K562 (cell line): ENCODE measurements around the gene NR3C1. TPM values are rescaled to one million over a fixed set of nuclear protein-coding genes. Genes with fewer than 3 reads are reported as not detected.

Experiments
- NCOA2 ChIP-seq, 2 experiments: fragments of 450-650 bp; IDR thresholded peaks; 2 replicates each; pipeline ENCODE4 v1.6.1; 2018; ENCODE audit warnings: mild to moderate bottlenecking in 2 of 2, moderate library complexity in 1 of 2; ENCODE audit not compliant: partially characterized antibody in 2 of 2
- PHTF2 ChIP-seq: fragments of 250-450 bp; sonication (Bioruptor Pico); IDR thresholded peaks from 2 replicates; pipeline ENCODE4 v1.5.0; 2021; ENCODE audit warnings: mild to moderate bottlenecking
- TOE1 ChIP-seq, 2 experiments: fragments of 450-650 bp in 1 of 2; sonication (generic) in 1 of 2; formaldehyde crosslinking in 1 of 2; IDR thresholded peaks; 2 replicates each; pipeline versions ENCODE4 v1.7.1 to v1.8.0; 2016 to 2022; ENCODE audit warnings: borderline replicate concordance in 2 of 2, mild to moderate bottlenecking in 2 of 2, antibody characterized with exemption in 1 of 2, inconsistent platforms in 1 of 2, low read depth in 1 of 2, missing genetic modification reagents in 1 of 2, moderate library complexity in 1 of 2
- U2AF1 ChIP-seq: fragments of 200-400 bp; formaldehyde crosslinking; optimal IDR thresholded peaks from 2 replicates; pipeline ENCODE3; 2017; ENCODE audit warnings: mild to moderate bottlenecking, low read depth, low read length, moderate library complexity
- polyA plus RNA-seq, 8 experiments: library from polyadenylated mRNA; depleted of rRNA in 4 of 8; stranded (reverse) in 5 of 8; unstranded in 3 of 8; fragments of >200 nt; fragmentation: Nextera tagmentation in 2 of 8; fragmentation: Illumina TruSeq in 1 of 8; extraction: Ambion mirVana in 2 of 8; extraction: Trizol in 1 of 8; gene quantifications; 2 replicates each; pipeline versions ENCODE4 v1.2.1 to v1.2.3, GENCODE V29; 2011 to 2014; ENCODE audit warnings: inconsistent platforms in 1 of 8, missing spikeins in 1 of 8
- total RNA-seq, 7 experiments: library from RNA; depleted of rRNA in 6 of 7; stranded (reverse); fragments of >200 nt in 6 of 7; fragmentation: Illumina TruSeq in 2 of 7; extraction: Trizol in 2 of 7; gene quantifications; 2 replicates each; pipeline versions ENCODE4 v1.2.1 to v1.2.3, GENCODE V29; 2011 to 2021; ENCODE audit warnings: low replicate concordance in 1 of 7
- TF ChIP-seq, protein P1 (sequence below): fragments of 450-650 bp; IDR thresholded peaks from 2 replicates; pipeline ENCODE4 v1.6.1; 2016; ENCODE audit warnings: mild to moderate bottlenecking, moderate library complexity
- TF ChIP-seq, protein P2 (sequence below): IDR thresholded peaks from 2 replicates; pipeline ENCODE4 v1.6.1; 2011; ENCODE audit warnings: borderline replicate concordance, low read depth, mild to moderate bottlenecking, moderate library complexity, low read length; ENCODE audit not compliant: insufficient read depth, poor library complexity, severe bottlenecking
- TF ChIP-seq, protein P3 (sequence below), 2 experiments: IDR thresholded peaks in 1 of 2; conservative IDR thresholded peaks in 1 of 2; 2 replicates each; pipeline ENCODE4 v1.6.1; 2016; ENCODE audit warnings: low read depth in 2 of 2, mild to moderate bottlenecking in 1 of 2, missing compliant biosample characterization in 1 of 2, missing genetic modification characterization in 1 of 2, moderate library complexity in 1 of 2

Gene NR3C1
- total and polyA plus RNA-seq, 9 of the 15 experiments (the other 6 are each of a cell fraction or from before 2014, with no cell fraction given), result 8.2 to 36.0 (median 15.0) TPM

DNA sequence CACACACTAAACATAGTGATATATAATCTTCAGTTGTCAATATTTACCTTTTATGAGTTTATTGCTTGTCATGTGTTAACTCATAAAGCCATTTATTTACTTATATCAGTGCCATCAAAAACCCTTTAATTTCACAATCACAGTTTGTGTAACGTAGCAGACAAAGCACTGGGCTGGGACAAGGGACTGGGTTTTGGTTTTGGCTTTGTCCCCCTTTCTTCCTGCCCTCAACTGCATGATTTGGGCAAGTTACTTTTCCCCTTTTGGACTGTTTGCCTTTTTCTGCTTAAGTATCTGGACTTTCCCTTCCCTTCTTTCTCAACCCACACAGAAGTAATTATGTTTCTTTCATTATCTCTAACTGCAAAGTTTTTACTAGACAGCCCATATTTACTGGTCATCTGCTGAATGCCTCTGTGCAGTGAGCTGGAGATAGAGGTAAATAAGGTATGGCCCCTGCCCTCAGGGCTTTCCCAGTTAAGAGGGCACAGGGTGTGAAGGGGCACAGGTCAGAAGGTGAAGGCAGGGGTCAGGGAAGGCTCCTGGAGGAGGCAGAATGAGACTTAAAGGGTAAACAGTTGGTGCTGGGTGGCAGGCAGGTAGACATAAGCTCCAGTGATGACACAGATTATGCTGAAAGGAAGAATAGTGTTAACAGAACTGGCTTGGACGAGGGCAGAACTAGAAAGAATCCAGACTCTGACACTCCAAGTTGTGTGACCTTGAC, 14.8 kb upstream of the NR3C1 start (continued):
- TF ChIP-seq, protein P1, sequence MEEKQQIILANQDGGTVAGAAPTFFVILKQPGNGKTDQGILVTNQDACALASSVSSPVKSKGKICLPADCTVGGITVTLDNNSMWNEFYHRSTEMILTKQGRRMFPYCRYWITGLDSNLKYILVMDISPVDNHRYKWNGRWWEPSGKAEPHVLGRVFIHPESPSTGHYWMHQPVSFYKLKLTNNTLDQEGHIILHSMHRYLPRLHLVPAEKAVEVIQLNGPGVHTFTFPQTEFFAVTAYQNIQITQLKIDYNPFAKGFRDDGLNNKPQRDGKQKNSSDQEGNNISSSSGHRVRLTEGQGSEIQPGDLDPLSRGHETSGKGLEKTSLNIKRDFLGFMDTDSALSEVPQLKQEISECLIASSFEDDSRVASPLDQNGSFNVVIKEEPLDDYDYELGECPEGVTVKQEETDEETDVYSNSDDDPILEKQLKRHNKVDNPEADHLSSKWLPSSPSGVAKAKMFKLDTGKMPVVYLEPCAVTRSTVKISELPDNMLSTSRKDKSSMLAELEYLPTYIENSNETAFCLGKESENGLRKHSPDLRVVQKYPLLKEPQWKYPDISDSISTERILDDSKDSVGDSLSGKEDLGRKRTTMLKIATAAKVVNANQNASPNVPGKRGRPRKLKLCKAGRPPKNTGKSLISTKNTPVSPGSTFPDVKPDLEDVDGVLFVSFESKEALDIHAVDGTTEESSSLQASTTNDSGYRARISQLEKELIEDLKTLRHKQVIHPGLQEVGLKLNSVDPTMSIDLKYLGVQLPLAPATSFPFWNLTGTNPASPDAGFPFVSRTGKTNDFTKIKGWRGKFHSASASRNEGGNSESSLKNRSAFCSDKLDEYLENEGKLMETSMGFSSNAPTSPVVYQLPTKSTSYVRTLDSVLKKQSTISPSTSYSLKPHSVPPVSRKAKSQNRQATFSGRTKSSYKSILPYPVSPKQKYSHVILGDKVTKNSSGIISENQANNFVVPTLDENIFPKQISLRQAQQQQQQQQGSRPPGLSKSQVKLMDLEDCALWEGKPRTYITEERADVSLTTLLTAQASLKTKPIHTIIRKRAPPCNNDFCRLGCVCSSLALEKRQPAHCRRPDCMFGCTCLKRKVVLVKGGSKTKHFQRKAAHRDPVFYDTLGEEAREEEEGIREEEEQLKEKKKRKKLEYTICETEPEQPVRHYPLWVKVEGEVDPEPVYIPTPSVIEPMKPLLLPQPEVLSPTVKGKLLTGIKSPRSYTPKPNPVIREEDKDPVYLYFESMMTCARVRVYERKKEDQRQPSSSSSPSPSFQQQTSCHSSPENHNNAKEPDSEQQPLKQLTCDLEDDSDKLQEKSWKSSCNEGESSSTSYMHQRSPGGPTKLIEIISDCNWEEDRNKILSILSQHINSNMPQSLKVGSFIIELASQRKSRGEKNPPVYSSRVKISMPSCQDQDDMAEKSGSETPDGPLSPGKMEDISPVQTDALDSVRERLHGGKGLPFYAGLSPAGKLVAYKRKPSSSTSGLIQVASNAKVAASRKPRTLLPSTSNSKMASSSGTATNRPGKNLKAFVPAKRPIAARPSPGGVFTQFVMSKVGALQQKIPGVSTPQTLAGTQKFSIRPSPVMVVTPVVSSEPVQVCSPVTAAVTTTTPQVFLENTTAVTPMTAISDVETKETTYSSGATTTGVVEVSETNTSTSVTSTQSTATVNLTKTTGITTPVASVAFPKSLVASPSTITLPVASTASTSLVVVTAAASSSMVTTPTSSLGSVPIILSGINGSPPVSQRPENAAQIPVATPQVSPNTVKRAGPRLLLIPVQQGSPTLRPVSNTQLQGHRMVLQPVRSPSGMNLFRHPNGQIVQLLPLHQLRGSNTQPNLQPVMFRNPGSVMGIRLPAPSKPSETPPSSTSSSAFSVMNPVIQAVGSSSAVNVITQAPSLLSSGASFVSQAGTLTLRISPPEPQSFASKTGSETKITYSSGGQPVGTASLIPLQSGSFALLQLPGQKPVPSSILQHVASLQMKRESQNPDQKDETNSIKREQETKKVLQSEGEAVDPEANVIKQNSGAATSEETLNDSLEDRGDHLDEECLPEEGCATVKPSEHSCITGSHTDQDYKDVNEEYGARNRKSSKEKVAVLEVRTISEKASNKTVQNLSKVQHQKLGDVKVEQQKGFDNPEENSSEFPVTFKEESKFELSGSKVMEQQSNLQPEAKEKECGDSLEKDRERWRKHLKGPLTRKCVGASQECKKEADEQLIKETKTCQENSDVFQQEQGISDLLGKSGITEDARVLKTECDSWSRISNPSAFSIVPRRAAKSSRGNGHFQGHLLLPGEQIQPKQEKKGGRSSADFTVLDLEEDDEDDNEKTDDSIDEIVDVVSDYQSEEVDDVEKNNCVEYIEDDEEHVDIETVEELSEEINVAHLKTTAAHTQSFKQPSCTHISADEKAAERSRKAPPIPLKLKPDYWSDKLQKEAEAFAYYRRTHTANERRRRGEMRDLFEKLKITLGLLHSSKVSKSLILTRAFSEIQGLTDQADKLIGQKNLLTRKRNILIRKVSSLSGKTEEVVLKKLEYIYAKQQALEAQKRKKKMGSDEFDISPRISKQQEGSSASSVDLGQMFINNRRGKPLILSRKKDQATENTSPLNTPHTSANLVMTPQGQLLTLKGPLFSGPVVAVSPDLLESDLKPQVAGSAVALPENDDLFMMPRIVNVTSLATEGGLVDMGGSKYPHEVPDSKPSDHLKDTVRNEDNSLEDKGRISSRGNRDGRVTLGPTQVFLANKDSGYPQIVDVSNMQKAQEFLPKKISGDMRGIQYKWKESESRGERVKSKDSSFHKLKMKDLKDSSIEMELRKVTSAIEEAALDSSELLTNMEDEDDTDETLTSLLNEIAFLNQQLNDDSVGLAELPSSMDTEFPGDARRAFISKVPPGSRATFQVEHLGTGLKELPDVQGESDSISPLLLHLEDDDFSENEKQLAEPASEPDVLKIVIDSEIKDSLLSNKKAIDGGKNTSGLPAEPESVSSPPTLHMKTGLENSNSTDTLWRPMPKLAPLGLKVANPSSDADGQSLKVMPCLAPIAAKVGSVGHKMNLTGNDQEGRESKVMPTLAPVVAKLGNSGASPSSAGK, result no peak
- TF ChIP-seq, protein P2, sequence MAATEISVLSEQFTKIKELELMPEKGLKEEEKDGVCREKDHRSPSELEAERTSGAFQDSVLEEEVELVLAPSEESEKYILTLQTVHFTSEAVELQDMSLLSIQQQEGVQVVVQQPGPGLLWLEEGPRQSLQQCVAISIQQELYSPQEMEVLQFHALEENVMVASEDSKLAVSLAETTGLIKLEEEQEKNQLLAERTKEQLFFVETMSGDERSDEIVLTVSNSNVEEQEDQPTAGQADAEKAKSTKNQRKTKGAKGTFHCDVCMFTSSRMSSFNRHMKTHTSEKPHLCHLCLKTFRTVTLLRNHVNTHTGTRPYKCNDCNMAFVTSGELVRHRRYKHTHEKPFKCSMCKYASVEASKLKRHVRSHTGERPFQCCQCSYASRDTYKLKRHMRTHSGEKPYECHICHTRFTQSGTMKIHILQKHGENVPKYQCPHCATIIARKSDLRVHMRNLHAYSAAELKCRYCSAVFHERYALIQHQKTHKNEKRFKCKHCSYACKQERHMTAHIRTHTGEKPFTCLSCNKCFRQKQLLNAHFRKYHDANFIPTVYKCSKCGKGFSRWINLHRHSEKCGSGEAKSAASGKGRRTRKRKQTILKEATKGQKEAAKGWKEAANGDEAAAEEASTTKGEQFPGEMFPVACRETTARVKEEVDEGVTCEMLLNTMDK, result no peak
- TF ChIP-seq U2AF1, result no peak
- TF ChIP-seq, protein P3, sequence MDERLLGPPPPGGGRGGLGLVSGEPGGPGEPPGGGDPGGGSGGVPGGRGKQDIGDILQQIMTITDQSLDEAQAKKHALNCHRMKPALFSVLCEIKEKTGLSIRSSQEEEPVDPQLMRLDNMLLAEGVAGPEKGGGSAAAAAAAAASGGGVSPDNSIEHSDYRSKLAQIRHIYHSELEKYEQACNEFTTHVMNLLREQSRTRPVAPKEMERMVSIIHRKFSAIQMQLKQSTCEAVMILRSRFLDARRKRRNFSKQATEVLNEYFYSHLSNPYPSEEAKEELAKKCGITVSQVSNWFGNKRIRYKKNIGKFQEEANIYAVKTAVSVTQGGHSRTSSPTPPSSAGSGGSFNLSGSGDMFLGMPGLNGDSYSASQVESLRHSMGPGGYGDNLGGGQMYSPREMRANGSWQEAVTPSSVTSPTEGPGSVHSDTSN (CRISPR knock-in tag; IDR thresholded peaks at IDR 0.05; ENCODE audit: low read depth), result no peak
- TF ChIP-seq, protein P3 (tag; conservative IDR thresholded peaks at IDR 0.05; ENCODE audit: low read depth), result no peak
- no peak for TF ChIP-seq NCOA2 (IDR thresholded peaks at IDR 0.05; ENCODE audit: partially characterized antibody in 2 of 2)
- TF ChIP-seq TOE1 (IDR thresholded peaks at IDR 0.05; ENCODE audit: borderline replicate concordance), result no peak
- no peak for TF ChIP-seq TOE1 (CRISPR knock-in tag; IDR thresholded peaks at IDR 0.05; ENCODE audit: borderline replicate concordance, low read depth)
- TF ChIP-seq PHTF2, result no peak
